GM18858 (cell line): ENCODE measurements around the gene MYLK.

Source experiments
- ATAC-seq: cut with Tn5 transposase; IDR thresholded peaks from one replicate; pipeline ENCODE4 v1.9.1; 2021; ENCODE audit not compliant: unreplicated experiment

MYLK gene

GRCh38 chr3:123778525-123778924 lies 105.6 kb downstream of the MYLK start:
- ATAC-seq, result no peak

GRCh38 chr3:123776071-123776782 lies 107.9 kb downstream of the MYLK start:
- no peak for ATAC-seq

- no peak for ATAC-seq
These were observed 109.7 kb downstream of the MYLK start for GRCh38 chr3:123774474-123774873.

GRCh38 chr3:123773681-123774431 lies 110.3 kb downstream of the MYLK start:
- no peak for ATAC-seq

- ATAC-seq, result no peak
These were observed 114.8 kb downstream of the MYLK start for GRCh38 chr3:123769356-123769743.

- no peak for ATAC-seq
These were observed 115.4 kb downstream of the MYLK start for GRCh38 chr3:123768480-123769355.

- ATAC-seq, result no peak
These were observed 116.4 kb downstream of the MYLK start for GRCh38 chr3:123767564-123768292.

GRCh38 chr3:123767009-123767372 lies 117.1 kb downstream of the MYLK start:
- ATAC-seq, result no peak

GRCh38 chr3:123766193-123767008 lies 117.7 kb downstream of the MYLK start:
- no peak for ATAC-seq

GRCh38 chr3:123765475-123766128 lies 118.5 kb downstream of the MYLK start:
- no peak for ATAC-seq

- ATAC-seq, result no peak
These were observed 119.5 kb downstream of the MYLK start for GRCh38 chr3:123764647-123765046.

GRCh38 chr3:123762805-123763204 lies 121.3 kb downstream of the MYLK start:
- no peak for ATAC-seq

- ATAC-seq, result no peak
These were observed 123.3 kb downstream of the MYLK start for GRCh38 chr3:123760817-123761216.

- ATAC-seq, result no peak
These were observed 124.3 kb downstream of the MYLK start for GRCh38 chr3:123759871-123760270.

GRCh38 chr3:123759311-123759710 lies 124.8 kb downstream of the MYLK start:
- no peak for ATAC-seq

- no peak for ATAC-seq
These were observed 126.0 kb downstream of the MYLK start for GRCh38 chr3:123758081-123758564.

- no peak for ATAC-seq
These were observed 126.7 kb downstream of the MYLK start for GRCh38 chr3:123757281-123757940.

GRCh38 chr3:123755501-123755900 lies 128.6 kb downstream of the MYLK start:
- no peak for ATAC-seq

GRCh38 chr3:123755085-123755484 lies 129.0 kb downstream of the MYLK start:
- ATAC-seq, result no peak
